HG03460 (cell line): ENCODE measurements around the gene GRAMD1B.
"Not testable (repeated sequence)": the region's sequence is repeated elsewhere in the genome, so short reads cannot be mapped to it uniquely, and the experiment has no call there.

Source experiments
- ATAC-seq: cut with Tn5 transposase; IDR thresholded peaks from one replicate; pipeline ENCODE4 v1.9.1; 2021; ENCODE audit not compliant: unreplicated experiment

The GRAMD1B gene

DNA sequence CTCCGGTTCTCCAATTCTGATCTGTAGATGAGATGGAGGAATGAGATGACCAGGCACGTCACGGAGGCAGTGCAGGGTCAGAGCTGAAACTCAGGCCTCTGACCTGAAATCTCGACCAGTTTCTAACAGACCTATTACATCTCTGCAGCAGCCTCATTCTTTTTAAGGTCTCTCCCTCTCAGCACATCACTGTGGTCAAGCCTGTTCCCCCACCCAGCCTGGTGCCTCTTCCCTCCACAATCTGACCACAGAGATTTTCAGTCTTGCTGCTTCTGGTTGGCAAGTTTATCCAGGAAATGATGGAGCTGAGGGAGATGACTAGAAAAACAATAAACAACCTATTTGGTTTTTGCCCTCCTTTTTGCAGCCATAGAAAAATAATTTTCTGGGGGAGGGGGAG lies 9.5 kb downstream of the GRAMD1B start:
- ATAC-seq, result no peak

DNA sequence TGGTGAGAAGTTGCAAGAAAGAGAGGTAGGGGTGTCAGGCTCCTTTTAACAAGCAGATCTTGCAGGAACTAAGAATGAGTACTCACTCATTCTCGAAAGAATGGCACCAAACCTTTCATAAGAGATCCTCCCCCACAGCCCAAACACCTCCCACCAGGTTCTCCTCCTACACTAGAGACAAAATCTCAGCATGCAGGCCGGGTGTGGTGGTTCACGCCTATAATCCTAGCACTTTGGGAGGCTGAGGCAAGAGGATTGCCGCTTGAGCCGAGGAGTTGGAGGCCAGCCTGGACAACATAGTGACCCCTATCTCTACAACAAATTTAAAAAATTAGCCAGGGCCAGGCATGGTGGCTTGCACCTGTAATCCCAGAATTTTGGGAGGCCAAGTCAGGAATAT lies 11.1 kb downstream of the GRAMD1B start:
- no peak for ATAC-seq

DNA sequence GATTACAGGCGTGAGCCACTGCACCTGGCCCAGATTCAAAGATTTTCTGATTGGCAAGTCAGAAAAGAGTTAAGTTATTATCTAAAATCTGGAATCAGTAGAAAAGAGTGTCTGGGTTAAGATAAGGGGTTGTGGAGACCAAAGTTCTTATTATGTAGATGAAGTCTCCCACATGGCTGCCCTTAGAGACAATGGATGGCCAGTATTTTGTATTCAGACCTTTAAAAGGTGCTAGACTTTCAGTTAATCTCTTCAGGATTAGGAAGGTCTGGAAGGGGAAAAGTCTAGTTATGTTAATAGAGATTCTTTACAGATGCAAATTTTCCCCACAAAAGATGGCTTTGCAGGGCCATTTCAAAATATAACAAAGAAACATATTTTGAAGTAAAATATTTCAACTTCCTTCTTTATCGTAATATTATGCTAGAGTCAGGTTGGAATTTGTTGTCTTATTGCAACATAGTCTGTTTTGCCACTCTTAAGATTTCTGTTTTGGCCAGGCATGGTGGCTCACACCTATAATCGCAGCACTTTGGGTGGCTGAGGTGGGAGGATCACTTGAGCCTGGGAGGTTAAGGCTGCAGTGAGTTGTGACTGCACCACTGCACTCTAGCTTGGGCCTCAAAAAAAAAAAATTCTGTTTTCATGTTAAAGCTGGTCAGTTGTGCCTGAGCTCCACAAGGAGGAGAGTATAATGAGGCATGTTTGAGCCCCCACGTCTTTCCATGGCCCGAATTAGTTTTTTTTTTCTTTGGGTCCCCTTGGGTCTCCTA lies 14.0 kb downstream of the GRAMD1B start:
- ATAC-seq, result no peak

DNA sequence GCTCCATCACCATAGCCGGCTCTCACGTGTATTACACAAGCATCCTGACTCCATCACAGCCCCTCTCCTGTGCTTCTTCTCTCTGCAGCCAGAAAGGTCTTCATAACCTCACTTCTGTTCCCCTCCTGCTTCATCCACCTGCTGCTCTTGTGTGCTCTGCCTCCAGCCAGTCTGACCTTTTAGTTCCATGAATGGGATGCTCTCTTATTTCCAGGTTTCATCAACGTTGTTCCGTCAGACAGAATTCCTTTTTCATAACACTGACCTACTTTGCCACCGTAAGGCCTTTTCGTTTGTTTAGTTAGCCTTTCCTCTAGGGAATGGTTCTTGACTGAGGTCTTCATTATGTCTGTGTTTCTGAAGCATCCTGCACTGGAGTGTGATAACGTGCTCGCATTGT lies 18.8 kb downstream of the GRAMD1B start:
- no peak for ATAC-seq

DNA sequence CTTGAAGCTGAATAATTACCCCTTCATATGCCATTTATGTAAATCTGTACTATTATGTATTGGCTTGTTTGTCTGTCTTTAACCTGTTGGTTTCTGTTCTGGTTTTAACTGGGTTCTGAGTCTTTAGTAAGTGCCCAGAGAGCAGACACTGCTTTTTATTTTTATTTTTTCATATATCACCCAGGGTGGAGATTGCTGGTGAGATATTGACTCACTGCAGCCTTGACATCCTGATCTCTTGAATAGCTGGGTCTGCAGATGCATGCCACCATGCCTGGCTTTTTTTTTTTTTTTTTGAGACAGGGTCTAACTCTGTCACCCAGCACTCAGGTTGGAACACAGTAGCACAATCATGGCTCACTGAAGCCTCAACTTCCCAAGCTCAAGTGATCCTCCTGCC lies 19.4 kb downstream of the GRAMD1B start:
- ATAC-seq, result no peak

DNA sequence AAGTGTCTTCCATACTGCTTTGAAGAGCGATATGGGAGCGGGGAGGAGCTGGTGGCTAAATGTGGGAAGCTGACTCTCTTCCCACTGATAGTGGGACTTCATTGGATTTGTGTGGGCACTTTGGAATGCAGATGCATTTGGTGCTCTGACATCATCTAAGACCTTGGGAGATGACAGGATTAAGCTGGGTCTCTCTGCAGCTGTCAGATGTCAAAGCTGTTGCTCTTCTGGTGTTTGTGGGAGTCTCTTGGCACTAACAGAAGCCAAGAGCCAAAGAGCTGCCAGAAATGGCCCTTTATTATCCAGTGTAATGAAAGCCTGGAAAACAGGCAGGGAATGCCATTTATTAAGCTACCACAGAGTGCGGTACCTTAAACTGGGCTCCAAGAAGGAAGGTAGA lies 20.6 kb downstream of the GRAMD1B start:
- ATAC-seq, result no peak

DNA sequence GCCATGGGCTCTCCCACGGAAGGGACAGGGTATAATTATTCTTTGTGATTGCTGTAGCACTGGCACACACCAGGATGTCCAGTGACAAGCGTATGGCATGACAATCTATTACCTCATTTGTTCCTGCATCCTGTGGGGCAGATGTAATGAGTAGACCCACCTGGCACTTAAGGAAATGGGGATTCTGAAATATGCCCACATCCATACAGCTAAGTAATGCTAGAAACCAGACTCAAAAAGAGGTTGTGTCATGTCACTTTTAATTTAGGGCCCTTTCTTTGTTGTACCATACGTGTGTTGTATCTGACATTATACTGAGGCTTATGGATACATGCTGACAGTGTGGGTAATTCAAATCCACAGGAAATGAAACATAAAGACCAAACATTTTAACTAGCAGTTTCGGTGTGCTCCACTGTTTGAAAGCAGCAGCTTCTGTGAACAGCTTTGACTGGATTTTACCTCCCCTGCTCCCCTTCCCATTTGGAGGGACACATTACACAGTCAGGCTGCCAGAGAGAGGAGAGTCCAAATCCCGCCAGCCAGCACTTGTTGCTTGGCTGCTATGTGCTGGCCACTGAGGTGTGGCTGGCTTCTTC lies 21.2 kb downstream of the GRAMD1B start:
- no peak for ATAC-seq

DNA sequence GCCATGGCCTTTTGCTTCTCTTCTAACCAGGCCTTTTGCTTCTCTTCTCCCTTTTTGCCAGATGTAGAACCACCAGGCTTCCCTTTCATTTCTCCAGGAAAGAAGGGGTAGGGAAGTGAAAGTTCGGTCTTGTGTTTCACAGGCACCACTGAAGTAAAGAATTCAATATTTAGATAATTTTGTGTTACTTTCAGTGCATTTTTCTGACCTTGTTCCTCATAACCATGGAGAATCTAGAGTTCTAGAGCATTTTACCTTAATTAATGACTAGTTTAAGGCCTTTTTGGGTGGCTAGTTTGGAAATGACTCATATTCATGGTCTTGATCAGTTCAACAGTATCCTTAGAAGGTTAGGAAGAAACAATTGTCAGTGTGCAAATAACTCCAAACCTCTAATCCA lies 22.7 kb downstream of the GRAMD1B start:
- ATAC-seq, result no peak

DNA sequence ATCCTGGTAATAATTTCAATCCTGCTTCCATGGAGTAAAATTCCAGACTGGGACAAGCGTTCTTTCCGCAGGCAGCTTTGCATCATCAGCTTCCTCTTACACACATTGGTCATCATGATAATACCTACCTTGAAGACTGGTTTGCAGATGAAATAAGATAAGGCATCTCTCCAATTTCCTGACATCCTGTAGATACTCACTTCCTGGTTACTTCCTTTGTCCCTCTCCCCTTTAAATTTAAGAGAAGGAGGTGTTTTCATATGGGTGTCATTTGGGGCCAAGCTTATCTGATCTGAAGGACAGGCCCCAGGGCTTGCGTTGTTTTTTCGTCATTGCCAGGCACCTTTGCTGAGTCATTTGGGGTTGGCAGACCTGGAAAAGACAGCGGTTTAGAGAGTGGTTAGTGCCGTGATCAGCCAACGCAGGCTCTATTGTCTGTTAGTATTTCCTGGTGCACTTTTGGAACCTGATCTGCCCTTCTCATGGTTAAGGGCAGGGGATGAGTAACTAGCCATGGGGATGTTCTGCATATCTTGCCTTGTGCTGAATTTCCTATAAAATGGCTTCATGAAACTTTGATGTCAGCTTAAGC lies 24.1 kb downstream of the GRAMD1B start:
- ATAC-seq, result no peak

DNA sequence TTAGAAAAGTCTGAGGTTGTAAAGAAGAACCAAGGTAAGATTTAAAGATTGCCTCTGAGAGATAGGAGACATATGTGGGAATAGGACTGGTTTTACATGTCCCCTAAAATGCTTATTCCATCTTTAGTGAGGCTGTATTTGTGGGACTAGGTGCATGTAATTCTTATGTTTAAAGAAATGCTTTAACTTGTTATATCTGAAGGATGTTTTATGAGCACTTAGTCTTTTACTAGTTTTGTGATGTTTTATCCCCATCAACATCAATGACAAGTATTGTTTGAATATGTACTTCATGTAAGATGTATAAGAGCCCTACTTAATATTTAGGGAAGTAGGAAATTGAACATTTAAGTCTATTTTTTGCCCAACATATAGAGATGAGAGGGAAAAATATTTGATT lies 24.7 kb downstream of the GRAMD1B start:
- ATAC-seq, result no peak

DNA sequence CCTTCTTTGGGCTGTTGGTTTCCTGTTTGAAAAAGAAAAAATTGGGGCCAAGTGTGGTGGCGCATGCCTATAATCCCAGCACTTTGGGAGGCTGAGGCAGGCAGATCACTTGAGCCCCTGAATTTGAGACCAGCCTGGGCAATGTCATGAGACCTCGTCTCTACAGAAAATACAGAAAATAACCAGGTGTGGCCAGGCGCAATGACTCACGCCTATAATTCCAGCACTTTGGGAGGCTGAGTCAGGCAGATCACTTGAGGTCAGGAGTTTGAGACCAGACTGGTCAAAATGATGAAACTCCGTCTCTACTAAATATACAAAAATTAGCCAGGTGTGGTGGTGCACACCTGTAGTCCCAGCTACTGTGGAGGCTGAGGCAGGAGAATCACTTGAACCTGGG lies 26.4 kb downstream of the GRAMD1B start:
- ATAC-seq, result not testable (repeated sequence)

DNA sequence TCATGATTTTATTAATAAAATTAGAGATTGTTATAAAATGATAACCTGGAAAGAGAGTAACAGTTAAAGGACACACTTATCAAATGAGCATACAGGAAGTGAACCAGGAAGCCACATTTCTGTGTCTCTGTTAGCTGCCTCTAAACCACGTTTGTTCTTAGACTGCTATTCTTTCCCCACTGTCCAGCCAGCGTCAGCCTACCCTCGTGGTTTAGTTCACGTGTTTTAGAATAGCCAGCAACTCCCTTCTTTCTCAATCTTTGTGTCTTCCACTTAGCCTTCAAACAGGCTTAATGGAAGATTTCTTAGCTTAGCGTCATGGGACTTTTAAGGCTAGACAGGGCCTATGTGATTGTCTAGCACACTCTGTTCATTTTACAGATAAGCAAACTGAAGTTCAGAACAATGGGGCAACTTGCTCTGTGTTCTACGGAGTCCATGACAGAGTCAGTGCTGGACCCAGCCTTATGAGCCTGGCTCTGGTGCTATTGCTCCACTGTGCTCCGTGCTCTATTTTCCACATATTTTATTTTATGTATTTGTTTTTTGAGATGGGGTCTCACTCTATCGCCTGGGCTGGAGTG lies 27.2 kb downstream of the GRAMD1B start:
- no peak for ATAC-seq

DNA sequence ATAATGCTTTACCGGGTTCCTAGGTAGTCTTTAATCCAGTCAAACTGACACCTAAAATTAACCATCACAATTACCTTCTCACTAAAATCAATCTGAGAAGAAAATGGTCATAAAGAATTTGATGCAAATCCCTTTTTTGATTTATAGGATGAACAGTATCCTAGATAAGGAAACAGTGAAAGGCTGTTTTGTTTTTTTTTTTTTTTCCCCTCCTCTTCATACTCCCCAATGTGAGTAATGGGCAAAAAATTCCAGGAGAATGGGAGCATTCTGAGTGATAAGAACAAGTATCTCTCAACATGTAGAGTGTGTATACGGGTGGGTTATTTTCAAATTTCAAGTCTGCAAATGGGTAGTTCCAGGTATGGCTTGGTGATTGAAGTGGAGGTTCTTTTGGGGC lies 28.4 kb downstream of the GRAMD1B start:
- ATAC-seq, result no peak

DNA sequence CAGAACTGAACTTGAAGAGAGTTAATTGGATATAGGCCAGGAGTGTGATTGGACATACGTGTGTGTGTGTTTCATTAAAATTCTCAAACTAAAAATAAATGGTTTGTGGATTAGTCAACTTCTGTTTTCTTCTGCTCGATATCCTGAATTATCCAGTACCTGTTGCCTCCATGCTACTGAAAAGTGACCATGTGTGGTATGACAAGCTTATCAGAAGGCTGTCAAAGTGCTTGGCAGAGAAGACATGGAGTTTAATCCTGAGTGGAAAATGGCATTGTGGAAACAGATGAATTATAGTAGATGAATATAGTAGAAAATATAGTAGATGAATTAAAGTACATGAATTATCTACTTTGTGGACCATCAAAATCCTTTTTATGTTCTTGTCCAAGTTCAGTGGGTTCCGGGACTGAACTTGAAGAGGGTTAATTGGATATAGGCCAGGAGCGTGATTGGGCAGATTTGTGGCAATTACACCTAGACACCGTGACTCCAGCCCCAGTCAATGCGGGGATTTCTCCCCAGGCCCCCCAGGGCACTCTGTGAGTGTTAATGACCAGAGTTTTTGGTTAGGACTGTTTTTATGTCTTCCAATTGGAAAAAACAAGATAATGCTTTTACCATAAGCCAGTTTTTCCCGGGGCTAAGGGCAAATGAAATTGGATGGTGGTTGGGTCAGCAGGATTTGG lies 30.1 kb downstream of the GRAMD1B start:
- no peak for ATAC-seq

DNA sequence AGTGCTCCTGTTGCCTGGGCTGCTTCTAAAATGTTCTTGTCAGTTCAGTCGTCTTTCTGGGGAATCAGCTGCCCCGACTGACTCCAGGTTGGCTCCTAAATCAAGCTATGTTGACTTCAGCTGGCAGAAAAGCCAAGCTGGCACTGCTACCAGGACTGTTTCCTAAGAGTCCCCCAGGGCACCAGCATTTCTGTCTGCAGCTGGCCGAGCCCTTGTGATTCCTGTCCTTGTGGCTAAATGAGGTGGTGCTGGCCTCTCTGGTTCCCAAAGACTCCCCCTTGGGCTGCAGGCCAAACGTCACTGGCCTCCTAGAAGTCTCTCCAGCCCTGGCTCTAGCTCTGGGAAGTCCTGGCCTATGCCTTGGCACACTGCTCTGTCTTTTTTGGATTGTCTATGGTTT lies 31.1 kb downstream of the GRAMD1B start:
- no peak for ATAC-seq

DNA sequence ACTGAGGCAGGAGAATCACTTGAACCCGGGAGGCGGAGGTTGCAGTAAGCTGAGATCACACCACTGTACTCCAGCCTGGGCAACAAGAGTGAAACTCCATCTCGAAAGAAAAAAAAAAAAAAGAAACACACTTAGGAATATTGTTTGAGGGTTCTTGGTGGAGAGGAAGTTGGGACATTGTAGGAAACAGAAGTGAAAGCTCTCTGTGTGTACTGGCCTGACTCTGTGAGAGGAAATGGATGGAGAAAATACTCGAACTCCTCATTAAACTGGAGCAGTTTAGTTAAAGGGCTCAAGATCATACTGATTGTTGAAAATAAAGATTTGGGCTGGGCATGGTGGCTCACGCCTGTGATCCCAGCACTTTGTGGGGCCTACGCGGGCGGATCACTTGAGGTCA lies 35.6 kb downstream of the GRAMD1B start:
- ATAC-seq, result not testable (repeated sequence)

DNA sequence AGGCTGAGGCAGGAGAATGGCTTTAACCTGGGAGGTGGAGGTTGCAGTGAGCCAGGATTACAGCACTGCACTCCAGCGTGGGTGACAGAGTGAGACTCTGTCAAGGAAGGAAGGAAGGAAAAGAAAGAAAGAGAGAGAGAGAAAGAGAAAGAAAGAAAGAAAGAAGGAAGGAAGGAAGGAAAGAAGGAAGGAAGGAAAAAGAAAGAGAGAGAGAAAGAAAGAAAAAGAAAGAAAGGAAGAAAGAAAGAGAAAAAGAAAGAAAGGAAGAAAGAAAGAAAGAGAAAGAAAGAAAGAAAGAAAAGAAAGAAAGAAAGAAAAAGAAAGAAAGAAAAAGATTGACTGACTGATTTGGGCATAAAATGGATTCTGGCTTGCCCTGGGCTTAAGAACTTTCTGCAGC lies 36.1 kb downstream of the GRAMD1B start:
- not testable (repeated sequence) for ATAC-seq

DNA sequence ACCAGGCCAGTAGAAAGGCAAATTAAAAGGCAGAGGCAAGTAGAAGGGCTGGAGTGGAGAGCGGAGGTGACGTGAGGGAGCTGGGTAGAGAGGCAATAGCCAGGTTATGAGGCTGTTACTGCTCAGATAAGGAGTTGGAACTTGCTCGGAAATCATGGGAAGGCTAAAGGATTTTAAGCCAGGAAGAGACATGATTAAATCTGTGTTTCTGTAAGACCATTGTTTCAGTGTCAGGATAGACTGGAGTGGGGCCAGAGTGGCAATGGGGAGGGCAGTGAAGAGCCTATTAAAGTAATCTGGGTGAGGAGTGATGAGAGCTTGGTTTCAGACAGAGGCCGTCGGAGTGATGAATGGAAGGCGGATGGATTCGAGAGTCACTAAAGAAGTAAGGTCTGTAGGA lies 39.0 kb downstream of the GRAMD1B start:
- ATAC-seq, result no peak

DNA sequence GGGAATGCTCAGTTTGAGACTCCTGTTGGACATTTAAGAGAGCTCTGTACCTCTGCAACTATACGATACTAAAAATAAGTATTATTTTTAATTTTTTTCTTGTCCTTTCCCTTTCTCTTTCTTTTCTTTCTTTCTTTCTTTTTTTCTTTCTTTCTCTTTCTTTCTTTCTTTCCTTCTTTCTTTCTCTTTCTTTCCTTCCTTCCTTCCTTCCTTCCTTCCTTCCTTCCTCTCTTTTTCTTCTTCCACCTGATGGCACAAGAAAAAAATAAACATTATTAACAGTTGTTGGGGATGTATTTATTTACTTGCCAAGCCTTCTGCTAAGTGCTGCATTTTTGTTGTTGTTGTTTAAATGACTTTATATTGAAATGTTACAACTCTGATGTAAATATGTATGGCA lies 39.5 kb downstream of the GRAMD1B start:
- no peak for ATAC-seq

DNA sequence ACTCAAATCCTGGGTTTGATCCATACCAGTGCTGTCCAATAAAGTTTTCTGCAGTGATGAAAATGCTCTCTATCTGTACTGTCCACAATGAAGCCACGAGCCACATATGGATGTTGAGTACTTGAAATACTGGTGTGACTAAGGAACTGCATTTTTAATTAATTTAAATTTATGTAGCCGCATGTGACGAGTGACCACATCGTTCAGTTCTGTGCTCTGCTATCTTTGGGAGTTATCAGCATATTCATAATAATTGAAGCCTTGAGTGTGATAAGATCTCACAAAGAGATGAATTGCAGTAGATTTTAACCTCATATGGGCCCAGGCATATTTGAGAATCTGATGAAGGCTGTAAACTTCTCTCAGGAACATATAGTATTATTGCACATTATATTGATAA lies 40.8 kb downstream of the GRAMD1B start:
- no peak for ATAC-seq

DNA sequence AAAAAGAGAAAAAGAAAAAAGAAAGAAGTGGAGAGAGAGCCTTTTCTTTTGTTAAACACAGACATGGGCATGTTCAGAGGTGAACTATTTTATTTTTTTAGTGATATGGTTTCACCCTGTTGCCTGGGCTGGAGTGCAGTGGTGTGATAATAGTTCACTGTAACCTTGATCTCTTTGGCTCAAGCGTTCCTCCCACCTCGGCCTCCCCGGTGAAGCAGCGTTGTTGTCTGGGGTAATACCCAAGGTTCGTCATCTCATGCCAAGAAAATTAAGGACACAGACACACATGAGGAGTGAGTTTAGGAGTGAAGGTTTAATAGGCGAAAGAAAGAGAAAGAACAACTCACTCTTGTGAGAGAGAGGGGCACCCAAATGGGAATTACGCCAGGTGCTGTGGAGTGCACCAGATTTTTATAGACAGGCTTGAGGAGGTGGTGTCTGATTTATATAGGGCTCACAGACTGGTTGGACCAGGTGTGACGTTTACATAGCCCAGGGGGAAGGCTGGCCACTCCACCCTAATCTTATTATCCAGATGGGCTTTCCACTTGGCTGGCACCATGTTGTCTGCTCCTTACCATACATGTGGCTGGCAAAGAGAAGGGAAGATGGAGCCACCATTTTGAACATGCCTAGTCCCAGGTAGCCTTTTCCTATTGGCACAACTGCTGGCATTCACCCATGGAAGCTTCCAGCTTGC lies 42.3 kb downstream of the GRAMD1B start:
- no peak for ATAC-seq
